Stimulated activated CD4-positive, alpha-beta T cell treated with anti-CD3 and anti-CD28 coated beads, Interleukin-15, amount 100 ng/mL, for 48 hours (primary cell): Measurements from ENCODE around the gene DGKE.

Experiments
- DNase-seq, 2 donors: peaks; one replicate each; pipeline ENCODE4 v3.0.0-alpha.2; 2020; ENCODE audit warnings: low read depth in 2 of 2

DGKE gene

DNA sequence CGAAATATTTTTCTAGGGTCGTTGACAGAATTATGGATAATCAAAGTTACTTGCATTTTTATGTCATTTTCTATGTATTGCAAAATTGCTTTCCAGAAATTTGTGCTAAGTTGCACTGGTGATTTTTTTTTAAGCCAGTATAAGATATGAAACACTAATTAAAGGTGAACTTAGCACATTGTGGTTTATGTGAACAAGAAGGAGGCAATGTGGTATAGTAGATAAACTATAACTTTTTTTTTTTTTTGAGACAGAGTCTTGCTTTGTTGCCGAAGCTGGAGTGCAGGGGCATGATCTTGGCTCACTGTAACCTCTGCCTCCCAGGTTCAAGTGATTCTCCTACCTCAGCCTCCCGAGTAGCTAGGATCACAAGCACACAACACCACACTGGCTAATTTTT is 13.2 kb downstream of the DGKE start:
- DNase-seq, result no peak

DNA sequence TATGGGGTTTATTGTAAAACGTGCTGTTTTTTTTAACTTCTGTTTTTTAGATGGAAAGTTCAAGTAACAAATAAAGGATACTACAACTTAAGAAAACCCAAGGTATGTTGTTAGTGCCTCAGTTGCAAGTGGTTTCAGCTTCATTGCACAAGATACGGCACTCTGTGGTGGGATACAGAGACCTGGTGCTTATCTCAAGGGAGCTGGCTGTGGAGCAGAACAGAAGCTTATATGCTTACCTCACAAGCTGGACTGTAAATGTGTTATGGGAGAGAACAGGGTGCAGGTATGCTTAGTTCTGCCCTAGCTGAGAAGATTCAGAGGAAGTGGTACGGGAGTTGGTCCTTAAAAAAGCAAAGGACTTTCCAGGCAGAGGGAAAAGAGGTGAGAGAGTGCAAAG is 15.2 kb downstream of the DGKE start:
- DNase-seq, result no peak

- DNase-seq, result no peak
Observed at GRCh38 chr17:56850591-56850990, 16.6 kb downstream of the DGKE start.

DNA sequence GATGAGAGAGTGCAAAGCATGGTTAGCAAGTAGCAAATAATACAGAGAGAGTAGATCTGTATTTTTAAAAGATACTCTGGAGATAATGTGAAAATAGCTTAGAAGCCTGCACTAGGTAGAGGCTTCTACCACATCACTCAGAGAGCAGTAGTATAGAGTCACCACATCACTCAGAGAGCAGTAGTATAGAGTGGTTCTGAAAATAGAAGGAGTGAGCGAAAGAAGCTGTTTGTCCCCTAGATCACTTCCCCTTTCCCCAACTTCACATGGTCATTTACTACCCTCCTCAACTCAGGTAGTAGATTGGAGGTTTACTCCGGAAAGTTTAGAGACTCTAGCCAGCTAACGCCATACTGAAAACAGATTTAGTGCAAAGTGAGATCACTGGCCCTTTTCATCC is 17.1 kb downstream of the DGKE start:
- no peak for DNase-seq

GRCh38 chr17:56861899-56862298 is 27.9 kb downstream of the DGKE start:
- DNase-seq, result no peak

GRCh38 chr17:56863974-56864373 is 30.0 kb downstream of the DGKE start:
- DNase-seq, result no peak

DNA sequence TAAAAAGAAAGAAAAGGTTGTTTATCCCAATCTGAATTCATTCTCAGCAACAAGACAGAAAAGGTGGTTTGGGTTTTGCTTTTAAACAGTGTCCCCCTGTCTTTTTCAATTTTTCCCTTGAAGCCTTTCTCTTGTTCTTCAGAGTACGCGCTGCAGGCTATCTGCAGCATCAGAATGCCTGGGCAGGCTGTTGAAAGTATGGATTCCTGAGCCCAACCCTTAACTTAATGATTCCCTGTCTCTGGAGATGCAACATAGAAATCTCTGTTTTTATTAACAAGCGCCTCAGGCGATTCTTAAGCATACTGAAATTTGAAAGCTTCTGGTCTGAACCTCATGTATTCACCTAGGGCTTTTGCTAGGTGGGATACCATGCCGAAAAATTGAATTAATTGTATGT is 32.1 kb downstream of the DGKE start:
- no peak for DNase-seq

- DNase-seq, result no peak
Observed at GRCh38 chr17:56866496-56866895, 32.5 kb downstream of the DGKE start.

GRCh38 chr17:56867948-56868376 is 34.0 kb downstream of the DGKE start:
- no peak for DNase-seq

DNA sequence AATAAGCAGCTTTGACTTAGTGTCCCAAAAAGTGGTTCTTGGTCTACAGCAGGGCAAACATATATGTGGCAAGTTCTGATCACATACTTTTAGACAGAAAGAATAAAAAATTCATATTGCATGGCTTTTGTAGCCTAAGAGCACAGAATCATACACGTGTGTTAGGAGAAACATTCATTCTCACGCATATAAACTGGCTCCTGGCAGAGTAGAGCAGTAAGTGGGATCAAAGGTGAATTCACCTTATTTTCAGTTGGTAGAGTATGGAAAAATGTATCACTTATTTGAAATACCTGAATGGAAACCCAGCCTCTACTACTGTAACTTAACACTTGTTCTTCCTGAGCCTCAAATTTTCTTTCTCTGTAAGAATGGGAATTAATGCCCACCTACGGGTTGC is 34.8 kb downstream of the DGKE start:
- no peak for DNase-seq

DNA sequence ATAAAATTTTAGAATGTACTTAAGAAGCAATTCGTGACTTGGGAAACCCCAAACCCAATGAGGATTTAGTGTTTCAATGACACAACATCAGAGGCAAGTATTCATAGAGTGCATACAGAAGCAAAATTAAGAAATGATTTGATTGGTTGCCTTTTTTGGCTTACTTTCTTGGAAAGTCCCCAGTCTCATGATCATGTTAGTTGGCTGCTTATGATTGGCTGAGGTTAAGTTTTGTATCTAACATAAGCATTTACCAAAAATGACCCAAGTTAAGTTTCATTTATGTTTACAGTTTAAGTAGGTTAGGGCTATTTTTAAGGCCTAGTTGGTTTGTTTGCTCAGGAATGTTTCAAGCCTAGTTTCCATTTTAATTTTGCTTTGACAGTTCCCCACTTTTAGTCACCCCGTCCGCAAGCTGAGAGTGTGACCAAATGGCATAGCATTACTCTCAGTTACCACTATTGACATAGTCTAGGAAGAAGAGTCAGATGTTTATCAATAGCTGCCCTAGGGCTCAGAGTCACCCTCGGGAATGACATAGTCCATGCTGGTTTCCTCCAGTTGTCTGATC is 36.2 kb downstream of the DGKE start:
- peak in 1 of 2 donors; percentile 19 for DNase-seq

GRCh38 chr17:56876766-56877179 is 42.8 kb downstream of the DGKE start:
- no peak for DNase-seq

DNA sequence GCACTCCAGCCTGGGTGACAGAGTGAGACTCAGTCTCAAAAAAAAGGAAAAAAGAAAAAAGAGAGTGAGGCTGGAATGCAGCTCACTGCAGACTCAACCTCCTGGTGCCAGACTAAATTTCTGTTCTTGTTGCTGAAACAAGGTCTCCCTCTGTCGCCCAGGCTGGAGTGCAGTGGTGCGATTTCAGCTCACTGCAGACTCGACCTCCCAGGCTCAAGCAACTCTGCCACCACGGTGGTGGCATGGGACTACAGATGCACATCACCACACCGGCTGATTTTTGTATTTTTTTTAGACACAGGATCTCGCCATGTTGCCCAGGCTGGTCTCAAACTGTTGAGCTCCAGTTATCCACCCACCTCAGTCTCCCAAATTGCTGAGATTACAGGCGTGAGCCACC is 45.3 kb downstream of the DGKE start:
- DNase-seq, result no peak

- DNase-seq, result no peak
Observed at GRCh38 chr17:56880133-56880532, 46.2 kb downstream of the DGKE start.

- no peak for DNase-seq
Observed at GRCh38 chr17:56880571-56880970, 46.6 kb downstream of the DGKE start.

- no peak for DNase-seq
Observed at GRCh38 chr17:56881685-56882295, 47.8 kb downstream of the DGKE start.

GRCh38 chr17:56883616-56884015 is 49.7 kb downstream of the DGKE start:
- no peak for DNase-seq

DNA sequence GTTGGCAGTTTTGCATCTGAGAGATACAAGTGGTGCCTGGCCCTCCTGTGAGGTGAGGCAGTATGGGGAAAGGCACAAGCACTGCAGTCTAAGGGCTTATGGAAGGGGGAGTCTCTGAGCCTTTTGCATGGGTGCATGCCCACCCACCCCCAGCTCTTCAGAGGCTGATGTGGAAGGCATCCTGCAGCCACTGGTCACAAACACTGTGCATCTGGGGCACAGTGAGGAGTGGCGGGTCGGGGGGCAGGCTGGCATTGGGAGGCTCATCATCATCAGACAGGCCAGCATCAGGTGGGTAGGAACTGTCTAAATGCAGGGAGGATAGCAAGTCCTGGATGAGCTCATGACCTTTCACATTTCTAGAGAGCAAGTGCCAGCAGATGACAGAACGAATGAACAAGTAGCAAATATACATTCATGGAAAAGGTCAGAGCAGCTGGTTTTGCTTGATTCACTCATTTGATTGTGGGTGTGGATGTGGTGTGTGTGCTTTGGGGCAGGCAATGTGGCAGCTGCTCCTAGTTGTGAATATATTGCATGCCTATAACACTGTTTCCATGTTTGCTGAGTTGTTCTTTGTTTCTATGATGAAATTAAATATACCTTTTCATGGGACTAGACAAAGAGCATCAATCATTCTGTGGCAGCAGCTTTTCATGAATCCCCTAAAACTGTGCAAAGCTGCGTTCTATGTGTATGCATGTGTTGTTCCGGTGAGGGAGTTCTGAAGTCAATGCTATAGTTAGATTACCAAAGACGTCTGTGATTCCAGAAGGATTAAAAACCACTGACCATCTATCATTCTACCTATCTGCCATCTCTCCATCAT is 50.7 kb downstream of the DGKE start:
- DNase-seq, result no peak

DNA sequence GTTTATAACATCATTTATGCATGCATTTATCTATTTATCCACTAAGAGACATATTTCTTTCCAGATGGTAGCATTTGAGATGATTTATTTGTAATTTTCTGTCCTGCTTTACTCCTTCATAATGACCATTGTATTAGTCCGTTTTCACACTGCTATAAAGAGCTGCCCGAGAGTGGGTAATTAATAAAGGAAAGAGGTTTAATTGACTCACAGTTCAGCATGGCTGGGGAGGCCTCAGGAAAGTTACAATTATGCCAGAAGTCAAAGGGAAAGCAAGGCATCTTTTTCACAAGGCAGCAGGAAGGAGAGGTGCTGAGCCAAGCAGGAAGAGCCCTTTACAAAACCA is 51.3 kb downstream of the DGKE start:
- DNase-seq, result no peak

GRCh38 chr17:56886288-56886731 is 52.4 kb downstream of the DGKE start:
- DNase-seq, result no peak

DNA sequence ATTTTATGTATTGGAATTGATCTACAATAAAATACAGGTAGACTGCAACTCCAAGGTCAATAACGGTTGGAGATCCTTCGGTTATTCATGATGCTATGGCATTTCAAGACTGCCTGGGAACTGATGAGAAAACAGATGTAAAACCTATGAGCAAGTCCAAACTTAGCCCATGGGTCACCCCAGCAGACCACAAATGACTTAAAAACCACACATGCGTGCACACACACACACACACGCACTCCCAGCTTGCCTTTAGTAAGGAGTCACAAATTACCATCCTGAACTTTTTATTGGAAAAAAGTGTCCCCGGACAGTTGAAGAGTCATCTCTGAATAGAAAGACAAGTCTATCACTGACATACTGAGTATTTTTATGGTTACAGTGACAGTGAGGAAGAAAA is 53.2 kb downstream of the DGKE start:
- no peak for DNase-seq

DNA sequence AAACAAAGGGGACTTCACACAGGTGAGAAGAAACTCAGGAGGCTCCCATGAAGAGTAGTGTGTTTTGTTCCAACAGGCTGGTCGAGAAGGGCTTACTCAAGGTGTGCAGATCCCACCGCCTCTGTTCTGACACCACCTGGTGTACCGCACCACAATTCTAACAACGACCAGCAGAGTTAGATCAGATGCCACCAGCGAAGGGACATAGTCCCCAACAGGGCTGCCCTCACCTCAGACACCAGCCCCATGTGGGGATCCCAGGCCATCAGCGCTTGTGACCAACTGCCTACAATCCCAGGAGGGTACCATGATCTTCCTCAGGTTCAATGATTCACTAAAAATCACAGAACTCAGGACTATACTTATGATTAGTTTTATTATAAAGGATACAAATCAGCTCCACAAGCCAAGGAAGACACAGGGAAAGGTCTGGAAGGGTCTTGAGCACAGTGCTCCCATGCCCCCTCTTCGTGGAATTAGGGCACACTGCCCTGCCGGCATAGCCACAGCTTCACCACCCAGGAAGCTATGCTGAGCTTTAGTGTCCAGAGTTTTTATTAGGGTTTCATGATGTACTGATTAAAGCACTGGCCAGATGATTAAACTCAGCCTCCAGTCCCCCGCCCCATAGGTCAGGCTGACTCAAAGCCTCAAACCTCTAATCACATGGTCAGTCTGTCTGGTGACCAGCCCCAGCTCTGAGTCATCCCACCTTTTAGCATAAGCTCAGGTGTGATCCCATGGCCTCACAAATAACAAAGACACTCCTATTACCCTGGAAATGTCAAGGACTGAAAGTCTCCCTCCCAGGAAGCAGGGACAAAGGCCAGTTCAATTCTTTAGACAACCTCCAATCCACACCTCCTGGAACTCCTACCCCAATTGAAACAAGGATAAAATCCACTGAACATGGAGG is 53.9 kb downstream of the DGKE start:
- DNase-seq, result no peak
